ENCODE measurements around the gene NPAS4. TPM values are rescaled to one million over a fixed set of nuclear protein-coding genes. Genes with fewer than 3 reads are reported as not detected.
A peak's percentile ranks its signal among the peaks of the same experiment; 100 is the strongest.

Gene NPAS4
- total and polyA plus RNA-seq, 2 of the 13 experiments (the other 11 are each of a cell fraction or from before 2014, with no cell fraction given) = not detected

- TF ChIP-seq CBX2 (IDR thresholded peaks at IDR 0.05; ENCODE audit: low read depth, low read length) = no peak
- peak; percentile 100 for TF ChIP-seq CBX2 (CRISPR knock-in tag; IDR thresholded peaks at IDR 0.05; ENCODE audit: low read depth)
- peak; percentile 100 for TF ChIP-seq ZIK1 (CRISPR knock-in tag; IDR thresholded peaks at IDR 0.05; ENCODE audit: borderline replicate concordance, low read depth)
- peak; percentile 100 for TF ChIP-seq SKIL (CRISPR knock-in tag; IDR thresholded peaks at IDR 0.05; ENCODE audit: borderline replicate concordance)
- TF ChIP-seq ZNF589 (CRISPR knock-in tag; conservative IDR thresholded peaks at IDR 0.05) = peak; percentile 100
- peak; percentile 100 for TF ChIP-seq PAWR (CRISPR knock-in tag; IDR thresholded peaks at IDR 0.05; ENCODE audit: borderline replicate concordance)
- TF ChIP-seq PCBP2 (optimal IDR thresholded peaks at IDR 0.05; ENCODE audit: low read depth, low read length, poor library complexity, severe bottlenecking) = no peak
- TF ChIP-seq MXD4 (CRISPR knock-in tag; IDR thresholded peaks at IDR 0.05) = peak; percentile 100
- TF ChIP-seq CHCHD3 (CRISPR knock-in tag; IDR thresholded peaks at IDR 0.05) = peak; percentile 100
- peak; percentile 100 for TF ChIP-seq ZNF142 (CRISPR knock-in tag; IDR thresholded peaks at IDR 0.05)
- peak; percentile 74 for TF ChIP-seq ZEB1 (IDR thresholded peaks at IDR 0.05; ENCODE audit: insufficient replicate concordance, low read depth)
- TF ChIP-seq ZFP62 (CRISPR knock-in tag; IDR thresholded peaks at IDR 0.05) = no peak
- TF ChIP-seq REST (IDR thresholded peaks at IDR 0.05; ENCODE audit: borderline replicate concordance in 1 of 2, low read depth in 1 of 2, low read length in 2 of 2) = peak; percentile 95 to 99
These were observed 814 bp downstream of the NPAS4 start (continued) for GRCh38 chr11:66421492-66422205.

All from HepG2 (cell line).